ENCODE results near the gene PRR13. TPM values are rescaled to one million over a fixed set of nuclear protein-coding genes. Genes with fewer than 3 reads are reported as not detected.

Gene PRR13
- total and polyA plus RNA-seq, 2 of the 13 experiments (the other 11 are each of a cell fraction or from before 2014, with no cell fraction given) = 65.0 to 102 TPM

GRCh38 chr12:53492830-53493609 lies 51.5 kb downstream of the PRR13 start (continued):
- TF ChIP-seq ZFP1 (CRISPR knock-in tag; IDR thresholded peaks at IDR 0.05) (0 out of 2 replicates have a peak, but pooled peaks have one; percentile 8), IRF2 (CRISPR knock-in tag; IDR thresholded peaks at IDR 0.05) (peak; percentile 47), MYPOP (CRISPR knock-in tag; IDR thresholded peaks at IDR 0.05) (0 out of 2 replicates have a peak, but pooled peaks have one; percentile 25), ESRRA (CRISPR knock-in tag; IDR thresholded peaks at IDR 0.05; ENCODE audit: low read depth) (0 out of 2 replicates have a peak, but pooled peaks have one; percentile 33), SNAPC4 (CRISPR knock-in tag; IDR thresholded peaks at IDR 0.05) (no peak), ZNF446 (CRISPR knock-in tag; IDR thresholded peaks at IDR 0.05) (no peak), ZNF652 (CRISPR knock-in tag; IDR thresholded peaks at IDR 0.05; ENCODE audit: borderline replicate concordance, low read depth) (peak; percentile 96), NR3C1 (CRISPR knock-in tag; IDR thresholded peaks at IDR 0.05) (no peak), MAF1 (CRISPR knock-in tag; IDR thresholded peaks at IDR 0.05; ENCODE audit: borderline replicate concordance) (0 out of 2 replicates have a peak, but pooled peaks have one; percentile 51), RBM39 (IDR thresholded peaks at IDR 0.05; ENCODE audit: low read depth, low read length, poor library complexity, severe bottlenecking) (peak; percentile 47), ZNF770 (CRISPR knock-in tag; IDR thresholded peaks at IDR 0.05) (no peak), MTA3 (CRISPR knock-in tag; IDR thresholded peaks at IDR 0.05) (no peak), ARID4A (CRISPR knock-in tag; IDR thresholded peaks at IDR 0.05; ENCODE audit: borderline replicate concordance) (peak; percentile 73), ZSCAN20 (CRISPR knock-in tag; IDR thresholded peaks at IDR 0.05; ENCODE audit: borderline replicate concordance) (no peak), THAP11 (CRISPR knock-in tag; IDR thresholded peaks at IDR 0.05) (peak; percentile 64; the same call in 1 of the 2 replicates)

All from HepG2 (cell line).